ENCODE data around the gene ARHGEF1. TPM values are rescaled to one million over a fixed set of nuclear protein-coding genes. Genes with fewer than 3 reads are reported as not detected.

The ARHGEF1 gene
- total RNA-seq, 1 experiment from 2014 or later = 163 TPM

- no peaks in the 10 kb centered on the region for H3K36me3 Mint-ChIP-seq (ENCODE audit: insufficient read depth, unreplicated experiment)
- CTCF ChIA-PET = interaction anchor here (0.6 kb wide), 1 partner anchor 19 kb away, joined by 4 read pairs; no protein-coding TSS in a partner anchor
Measured at GRCh38 chr19:41918653-41919244, 35.8 kb downstream of the ARHGEF1 start.

GRCh38 chr19:41919948-41920712, 37.1 kb downstream of the ARHGEF1 start:
- BruUV-seq (replicated peaks) = no TSS peak
- Mint-ChIP-seq H3K36me3 (ENCODE audit: insufficient read depth, unreplicated experiment) (no peaks in the 10 kb centered on the region), H3K27ac (ENCODE audit: unreplicated experiment) (no peak overlapping the region), H3K27me3 (ENCODE audit: unreplicated experiment) (no peaks in the 10 kb centered on the region), H3K4me3 (ENCODE audit: low read depth, unreplicated experiment) (no peak overlapping the region), H3K4me1 (ENCODE audit: low read depth, unreplicated experiment) (peaks cover 9% of the 10 kb centered on the region), H3K9me3 (ENCODE audit: low read depth, unreplicated experiment) (no peaks in the 10 kb centered on the region)
- no peak for DNase-seq
- no peak for TF ChIP-seq CTCF (IDR thresholded peaks at IDR 0.05; ENCODE audit: unreplicated experiment)
- CTCF ChIA-PET = no interaction called here
- intact Hi-C loops (cut with micrococcal nuclease; ENCODE audit: unreplicated experiment) = no loop called here

More at GRCh38 chr19:41918653-41919244, 35.8 kb downstream of the ARHGEF1 start:
- H3K27ac Mint-ChIP-seq (ENCODE audit: unreplicated experiment) = no peak overlapping the region
- no peak overlapping the region for H3K4me3 Mint-ChIP-seq (ENCODE audit: low read depth, unreplicated experiment)
- H3K9me3 Mint-ChIP-seq (ENCODE audit: low read depth, unreplicated experiment) = no peaks in the 10 kb centered on the region
- intact Hi-C loops (cut with micrococcal nuclease; ENCODE audit: unreplicated experiment) = no loop called here
- TF ChIP-seq CTCF (IDR thresholded peaks at IDR 0.05; ENCODE audit: unreplicated experiment) = no peak
- no TSS peak for BruUV-seq (replicated peaks)
- no peak for DNase-seq
- no peaks in the 10 kb centered on the region for H3K27me3 Mint-ChIP-seq (ENCODE audit: unreplicated experiment)
- peaks cover 9% of the 10 kb centered on the region for H3K4me1 Mint-ChIP-seq (ENCODE audit: low read depth, unreplicated experiment)

- no peak for DNase-seq
- BruUV-seq (replicated peaks) = no TSS peak
- no peak for TF ChIP-seq CTCF (IDR thresholded peaks at IDR 0.05; ENCODE audit: unreplicated experiment)
- Mint-ChIP-seq H3K4me3 (ENCODE audit: low read depth, unreplicated experiment) (no peak overlapping the region), H3K9me3 (ENCODE audit: low read depth, unreplicated experiment) (no peaks in the 10 kb centered on the region), H3K4me1 (ENCODE audit: low read depth, unreplicated experiment) (peaks cover 9% of the 10 kb centered on the region), H3K27me3 (ENCODE audit: unreplicated experiment) (no peaks in the 10 kb centered on the region), H3K36me3 (ENCODE audit: insufficient read depth, unreplicated experiment) (no peaks in the 10 kb centered on the region), H3K27ac (ENCODE audit: unreplicated experiment) (no peak overlapping the region)
- CTCF ChIA-PET = no interaction called here
- intact Hi-C loops (cut with micrococcal nuclease; ENCODE audit: unreplicated experiment) = no loop called here
Measured at GRCh38 chr19:41920882-41921576, 38.0 kb downstream of the ARHGEF1 start.

- no peak for DNase-seq
- H3K4me1 Mint-ChIP-seq (ENCODE audit: low read depth, unreplicated experiment) = peaks cover 9% of the 10 kb centered on the region
- no peaks in the 10 kb centered on the region for H3K27me3 Mint-ChIP-seq (ENCODE audit: unreplicated experiment)
- no peaks in the 10 kb centered on the region for H3K36me3 Mint-ChIP-seq (ENCODE audit: insufficient read depth, unreplicated experiment)
- H3K27ac Mint-ChIP-seq (ENCODE audit: unreplicated experiment) = no peak overlapping the region
- no peak overlapping the region for H3K4me3 Mint-ChIP-seq (ENCODE audit: low read depth, unreplicated experiment)
- no peak for TF ChIP-seq CTCF (IDR thresholded peaks at IDR 0.05; ENCODE audit: unreplicated experiment)
- CTCF ChIA-PET = interaction anchor here (0.5 to 0.6 kb wide), 2 partner anchors 50 to 1197 kb away, joined by 4 to 10 read pairs; no protein-coding TSS in a partner anchor
- no peaks in the 10 kb centered on the region for H3K9me3 Mint-ChIP-seq (ENCODE audit: low read depth, unreplicated experiment)
- BruUV-seq (replicated peaks) = no TSS peak
- intact Hi-C loops (cut with micrococcal nuclease; ENCODE audit: unreplicated experiment) = no loop called here
Measured at GRCh38 chr19:41921577-41922576, 38.9 kb downstream of the ARHGEF1 start.
